A549 (cell line): ENCODE measurements around the gene BLOC1S4. TPM values are rescaled to one million over a fixed set of nuclear protein-coding genes. Genes with fewer than 3 reads are reported as not detected.
A peak's percentile ranks its signal among the peaks of the same experiment; 100 is the strongest.

ENCODE experiments used
- ATAC-seq, 2 experiments: fragments of 200-7000 bp in 1 of 2; fragments of >200 bp in 1 of 2; cut with Nextera tagmentation in 1 of 2; cut with Tn5 transposase in 1 of 2; 3 replicates each; pipeline versions ENCODE4 v1.8.0 to v1.9.1; 2018 to 2020; ENCODE audit warnings: mild to moderate bottlenecking in 1 of 2, moderate library complexity in 1 of 2
- CTCF ChIA-PET: fragments of 300-600 bp; sonication (Branson Sonifier 250); formaldehyde crosslinking; extraction: SDS; loops from one replicate; lab custom pipeline; 2021; ENCODE audit warnings: antibody characterized with exemption, inconsistent platforms; lab: Yijun Ruan, JAX
- POLR2A ChIA-PET: fragments of 350-600 bp; formaldehyde crosslinking; extraction: SDS; loops from one replicate; lab custom pipeline; 2021; ENCODE audit warnings: antibody characterized with exemption, inconsistent platforms; lab: Yijun Ruan, JAX
- DNase-seq, 2 experiments: peaks; one replicate each; pipeline versions ENCODE4 v3.0.0 to v3.0.0-alpha.2; 2011 to 2016; ENCODE audit warnings: low read depth in 1 of 2, low spot score in 1 of 2
- FAIRE-seq: peaks from 2 replicates; lab custom pipeline; 2011; peaks lifted over from hg19 to GRCh38; lab: Jason Lieb, UNC
- H3K27ac ChIP-seq, 2 experiments: fragments of >200 bp; sonication (Bioruptor Twin); formaldehyde crosslinking; 3 replicates each; pipeline ENCODE4 v1.5.1; 2016 to 2017
- H3K4me1 ChIP-seq: fragments of >200 bp; sonication (Bioruptor Twin); formaldehyde crosslinking; 3 replicates; pipeline ENCODE4 v1.6.1; 2016
- H3K4me2 ChIP-seq: fragments of >200 bp; sonication (Bioruptor Twin); formaldehyde crosslinking; 3 replicates; pipeline ENCODE4 v1.6.1; 2016
- H3K4me3 ChIP-seq: fragments of >200 bp; sonication (Bioruptor Twin); formaldehyde crosslinking; 3 replicates; pipeline ENCODE4 v1.5.1; 2016
- H3K9me3 ChIP-seq: fragments of >200 bp; sonication (Bioruptor Twin); formaldehyde crosslinking; 3 replicates; pipeline ENCODE4 v1.6.1; 2016
- EP300 ChIP-seq, 2 experiments: fragments of >200 bp; sonication (Bioruptor Twin); formaldehyde crosslinking; IDR thresholded peaks; 2 replicates in 1 of 2; 3 replicates in 1 of 2; pipeline ENCODE4 v1.6.1; 2016 to 2017
- FOSB ChIP-seq: fragments of 250-450 bp; sonication (Bioruptor Pico); IDR thresholded peaks from 2 replicates; pipeline ENCODE4 v1.5.0; 2020; ENCODE audit warnings: mild to moderate bottlenecking, moderate library complexity
- FOSL2 ChIP-seq, 2 experiments: fragments of 450-650 bp in 1 of 2; fragments of >200 bp in 1 of 2; sonication (Bioruptor Twin) in 1 of 2; formaldehyde crosslinking; IDR thresholded peaks; 2 replicates each; pipeline versions ENCODE4 v1.5.0 to v1.6.1; 2016 to 2020; ENCODE audit warnings: mild to moderate bottlenecking in 1 of 2, moderate library complexity in 1 of 2
- GATA3 ChIP-seq: IDR thresholded peaks from 2 replicates; pipeline ENCODE4 v1.6.1; 2012; ENCODE audit warnings: borderline replicate concordance
- HDAC2 ChIP-seq: fragments of 200-600 bp; sonication (generic); IDR thresholded peaks from 2 replicates; pipeline ENCODE4 v1.6.1; 2016
- HEYL ChIP-seq: fragments of 250-450 bp; sonication (Bioruptor Pico); IDR thresholded peaks from 2 replicates; pipeline ENCODE4 v1.8.0; 2021; ENCODE audit warnings: mild to moderate bottlenecking, moderate library complexity
- JUN ChIP-seq, 2 experiments: fragments of >200 bp; sonication (Bioruptor Twin); formaldehyde crosslinking; IDR thresholded peaks; 2 replicates in 1 of 2; 3 replicates in 1 of 2; pipeline ENCODE4 v1.6.1; 2016 to 2017
- KDM5A ChIP-seq: fragments of 200-600 bp; sonication (generic); IDR thresholded peaks from 2 replicates; pipeline ENCODE4 v1.6.1; 2016; ENCODE audit warnings: antibody characterized with exemption, mild to moderate bottlenecking
- MAFK ChIP-seq: fragments of 450-650 bp; IDR thresholded peaks from 2 replicates; pipeline ENCODE4 v1.6.1; 2014; ENCODE audit not compliant: partially characterized antibody
- MYC ChIP-seq: IDR thresholded peaks from 2 replicates; pipeline ENCODE4 v1.6.1; 2012; ENCODE audit warnings: mild to moderate bottlenecking, inconsistent platforms, low read length, improper control_type of control experiment, borderline replicate concordance
- NFE2L2 ChIP-seq: fragments of 150-350 bp; conservative IDR thresholded peaks from 2 replicates; pipeline ENCODE4 v1.6.1; 2014; ENCODE audit warnings: low read length
- NPAS2 ChIP-seq: fragments of 250-450 bp; sonication (Bioruptor Pico); IDR thresholded peaks from 2 replicates; pipeline ENCODE4 v1.8.0; 2022; ENCODE audit warnings: mild to moderate bottlenecking, moderate library complexity, borderline replicate concordance
- POLR2A ChIP-seq: IDR thresholded peaks from 2 replicates; pipeline ENCODE4 v1.6.1; 2012; ENCODE audit warnings: mild to moderate bottlenecking, low read length
- RAD21 ChIP-seq, 2 experiments: fragments of >200 bp in 1 of 2; sonication (Bioruptor Twin) in 1 of 2; formaldehyde crosslinking in 1 of 2; IDR thresholded peaks in 1 of 2; conservative IDR thresholded peaks in 1 of 2; 2 replicates in 1 of 2; 3 replicates in 1 of 2; pipeline ENCODE4 v1.6.1; 2012 to 2018; ENCODE audit warnings: inconsistent platforms in 1 of 2
- RARB ChIP-seq: fragments of 250-450 bp; sonication (Bioruptor Pico); IDR thresholded peaks from 2 replicates; pipeline ENCODE4 v1.8.0; 2021; ENCODE audit warnings: mild to moderate bottlenecking, moderate library complexity
- RCOR1 ChIP-seq: fragments of 150-350 bp; IDR thresholded peaks from 2 replicates; pipeline ENCODE4 v1.6.1; 2014; ENCODE audit warnings: antibody characterized with exemption, low read length, low read depth
- RFX5 ChIP-seq: fragments of 450-650 bp; IDR thresholded peaks from 2 replicates; pipeline ENCODE4 v1.7.1; 2014; ENCODE audit warnings: antibody characterized with exemption, mild to moderate bottlenecking, moderate library complexity
- SMC3 ChIP-seq: fragments of >200 bp; sonication (Bioruptor Twin); formaldehyde crosslinking; IDR thresholded peaks from 3 replicates; pipeline ENCODE4 v1.6.1; 2018; ENCODE audit warnings: inconsistent platforms
- SREBF2 ChIP-seq: fragments of 450-650 bp; IDR thresholded peaks from 2 replicates; pipeline ENCODE4 v1.6.1; 2014; ENCODE audit warnings: mild to moderate bottlenecking, moderate library complexity
- TP53 ChIP-seq: fragments of 250-450 bp; sonication (Bioruptor Pico); IDR thresholded peaks from 2 replicates; pipeline ENCODE4 v1.5.0; 2021; ENCODE audit warnings: mild to moderate bottlenecking, moderate library complexity
- ZC3H11A ChIP-seq: fragments of 450-650 bp; IDR thresholded peaks from 2 replicates; pipeline ENCODE4 v1.6.1; 2014; ENCODE audit warnings: antibody characterized with exemption, mild to moderate bottlenecking
- ZFP36 ChIP-seq: fragments of 450-650 bp; IDR thresholded peaks from 2 replicates; pipeline ENCODE4 v1.6.1; 2014; ENCODE audit warnings: borderline replicate concordance; ENCODE audit not compliant: partially characterized antibody
- WGBS: methylation state at CpG from one replicate; pipeline ENCODE4 v1.1.6; 2017; ENCODE audit errors: missing lambda C conversion rate; 5-methylcytosine and 5-hydroxymethylcytosine counted together
- polyA plus RNA-seq, 4 experiments: library from polyadenylated mRNA; depleted of rRNA in 3 of 4; stranded (reverse); fragments of >200 nt; fragmentation: RNase III in 1 of 4; extraction: RNeasy Plus Mini Kit Qiagen cat#74134 plus additional on column Dnase treatment in 1 of 4; gene quantifications; 2 replicates in 3 of 4; 3 replicates in 1 of 4; pipeline ENCODE4 v1.2.3, GENCODE V29; 2011 to 2017
- TF ChIP-seq, protein P1 (sequence below): IDR thresholded peaks from 2 replicates; pipeline ENCODE4 v1.6.1; 2012; ENCODE audit warnings: low read depth, borderline replicate concordance
- TF ChIP-seq, protein P2 (sequence below): IDR thresholded peaks from 2 replicates; pipeline ENCODE4 v1.6.1; 2012
- TF ChIP-seq, protein P3 (sequence below): fragments of 150-350 bp; IDR thresholded peaks from 2 replicates; pipeline ENCODE4 v1.6.1; 2014; ENCODE audit warnings: low read depth, mild to moderate bottlenecking, low read length
- TF ChIP-seq, protein P4 (sequence below): fragments of >200 bp; sonication (Bioruptor Twin); formaldehyde crosslinking; IDR thresholded peaks from 3 replicates; pipeline ENCODE4 v1.6.1; 2016
- TF ChIP-seq, protein P5 (sequence below): fragments of >200 bp; sonication (Bioruptor Twin); formaldehyde crosslinking; IDR thresholded peaks from 3 replicates; pipeline ENCODE4 v1.5.1; 2016

Gene BLOC1S4
- polyA plus RNA-seq, 2 of the 4 experiments (the other 2 are of a cell fraction): 13.2 to 13.9 TPM

DNA sequence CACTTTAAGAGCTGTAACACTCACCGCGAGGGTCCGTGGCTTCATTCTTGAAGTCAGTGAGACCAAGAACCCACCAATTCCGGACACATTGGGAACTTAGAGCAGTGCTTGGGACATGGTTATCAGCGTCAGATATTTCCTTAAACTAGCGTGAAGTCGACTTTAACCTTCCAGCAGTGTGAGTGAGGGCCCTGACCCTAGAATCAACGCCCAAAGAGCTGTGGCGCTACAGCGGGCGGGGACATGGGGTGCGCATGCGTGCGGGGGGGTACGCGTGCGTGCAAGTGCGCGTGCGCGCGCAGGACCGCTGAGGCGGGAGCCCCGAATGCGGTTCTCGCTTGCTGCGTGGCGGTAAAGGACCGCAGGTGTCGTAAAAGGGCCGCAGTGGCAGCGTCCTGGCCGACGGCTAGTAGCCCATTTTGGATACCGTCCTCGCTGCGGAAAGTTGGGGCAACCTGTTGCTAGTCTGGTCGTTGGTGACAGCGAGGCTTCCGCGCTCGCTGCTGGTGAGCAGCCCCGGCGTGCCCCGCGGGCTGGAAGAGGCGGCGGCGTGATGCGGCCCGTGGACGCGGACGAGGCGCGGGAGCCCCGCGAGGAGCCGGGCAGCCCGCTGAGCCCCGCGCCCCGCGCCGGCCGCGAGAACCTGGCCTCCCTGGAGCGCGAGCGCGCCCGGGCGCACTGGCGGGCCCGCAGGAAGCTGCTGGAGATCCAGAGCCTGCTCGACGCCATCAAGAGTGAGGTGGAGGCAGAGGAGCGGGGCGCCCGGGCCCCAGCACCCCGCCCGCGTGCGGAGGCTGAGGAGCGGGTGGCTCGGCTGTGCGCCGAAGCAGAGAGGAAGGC is 42.1 kb upstream of the BLOC1S4 start:
- WGBS: 3% methylated on average over 15 of the region's 89 CpGs
- no peak for FAIRE-seq
- CTCF ChIA-PET: interaction anchor here (0.5 to 2.7 kb wide), 11 partner anchors 10 to 634 kb away, joined by 3 to 24 read pairs (median 5); no protein-coding TSS in a partner anchor
- DNase-seq: peak; percentile 89 to 96
- peaks cover 20% of the 10 kb centered on the region for H3K4me1 ChIP-seq
- ATAC-seq: peak; percentile 90 to 91
- H3K9me3 ChIP-seq: no peaks in the 10 kb centered on the region
- H3K27ac ChIP-seq: peak overlapping the region; percentile 88 to 91
- peak overlapping the region; percentile 99 for H3K4me2 ChIP-seq
- TF ChIP-seq GATA3: peak; percentile 51; the same call in 1 of the 2 replicates
- peak; percentile 26 to 69; a peak in 3 of 5 replicates for TF ChIP-seq JUN (IDR thresholded peaks at IDR 0.05)
- peak; percentile 62 for TF ChIP-seq POLR2A
- no peak for TF ChIP-seq RARB (CRISPR knock-in tag)
- TF ChIP-seq, protein P1, sequence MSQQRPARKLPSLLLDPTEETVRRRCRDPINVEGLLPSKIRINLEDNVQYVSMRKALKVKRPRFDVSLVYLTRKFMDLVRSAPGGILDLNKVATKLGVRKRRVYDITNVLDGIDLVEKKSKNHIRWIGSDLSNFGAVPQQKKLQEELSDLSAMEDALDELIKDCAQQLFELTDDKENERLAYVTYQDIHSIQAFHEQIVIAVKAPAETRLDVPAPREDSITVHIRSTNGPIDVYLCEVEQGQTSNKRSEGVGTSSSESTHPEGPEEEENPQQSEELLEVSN: peak; percentile 95
- TF ChIP-seq, protein P2, sequence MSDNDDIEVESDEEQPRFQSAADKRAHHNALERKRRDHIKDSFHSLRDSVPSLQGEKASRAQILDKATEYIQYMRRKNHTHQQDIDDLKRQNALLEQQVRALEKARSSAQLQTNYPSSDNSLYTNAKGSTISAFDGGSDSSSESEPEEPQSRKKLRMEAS: peak; percentile 92
- TF ChIP-seq RCOR1: no peak
- TF ChIP-seq, all 56 proteins: peak for 5
- POLR2A ChIA-PET: interaction anchor here (0.6 to 2.5 kb wide), 15 partner anchors 9 to 99 kb away, joined by 3 to 14 read pairs (median 4); partner anchors contain the start of genes BLOC1S4, MAN2B2, MRFAP1 and MRFAP1L1
- H3K4me3 ChIP-seq: peak overlapping the region; percentile 85

DNA sequence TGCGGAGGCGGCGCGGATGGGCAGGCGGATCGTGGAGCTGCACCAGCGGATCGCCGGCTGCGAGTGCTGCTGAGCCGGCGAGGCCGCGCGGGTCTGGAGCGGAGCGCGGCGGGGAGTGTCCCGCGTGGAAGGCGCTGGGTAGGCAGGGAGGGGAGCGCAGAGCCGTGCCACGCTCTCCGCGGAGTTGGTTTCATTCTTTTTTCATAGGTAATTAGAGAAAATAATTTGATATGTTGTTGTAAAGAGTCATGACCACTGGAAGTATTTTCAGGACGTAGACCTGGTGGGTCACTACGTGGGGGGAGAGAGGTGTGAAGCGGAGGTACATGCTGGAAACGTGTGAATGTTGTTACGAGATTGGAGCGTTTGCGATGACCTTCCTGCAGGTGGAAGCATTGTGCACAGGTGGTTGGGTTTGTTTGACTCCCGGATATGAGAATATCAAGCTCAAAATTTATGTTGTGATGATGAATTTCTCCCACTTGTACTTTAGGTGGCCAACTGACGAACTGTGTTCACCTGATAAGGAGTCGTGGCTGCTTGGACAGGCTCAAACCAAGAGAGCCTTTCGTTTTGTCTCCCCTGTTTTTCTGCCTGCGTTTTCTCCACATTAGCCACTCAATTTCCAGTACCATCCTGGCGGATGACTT is 41.3 kb upstream of the BLOC1S4 start:
- peak overlapping the region; percentile 85 for H3K4me3 ChIP-seq
- no peak for TF ChIP-seq FOSB
- TF ChIP-seq NFE2L2: no peak
- TF ChIP-seq RAD21 (conservative IDR thresholded peaks at IDR 0.05 in 1 of 2, IDR thresholded peaks at IDR 0.05 in 1 of 2): peak; percentile 29 to 33; a peak in 2 of 5 replicates
- no peak for TF ChIP-seq FOSL2 (IDR thresholded peaks at IDR 0.05)
- no peak for TF ChIP-seq FOSL2 (CRISPR knock-in tag; IDR thresholded peaks at IDR 0.05)
- TF ChIP-seq GATA3: no peak
- TF ChIP-seq, protein P1: peak; percentile 64; the same call in 1 of the 2 replicates
- TF ChIP-seq, protein P3, sequence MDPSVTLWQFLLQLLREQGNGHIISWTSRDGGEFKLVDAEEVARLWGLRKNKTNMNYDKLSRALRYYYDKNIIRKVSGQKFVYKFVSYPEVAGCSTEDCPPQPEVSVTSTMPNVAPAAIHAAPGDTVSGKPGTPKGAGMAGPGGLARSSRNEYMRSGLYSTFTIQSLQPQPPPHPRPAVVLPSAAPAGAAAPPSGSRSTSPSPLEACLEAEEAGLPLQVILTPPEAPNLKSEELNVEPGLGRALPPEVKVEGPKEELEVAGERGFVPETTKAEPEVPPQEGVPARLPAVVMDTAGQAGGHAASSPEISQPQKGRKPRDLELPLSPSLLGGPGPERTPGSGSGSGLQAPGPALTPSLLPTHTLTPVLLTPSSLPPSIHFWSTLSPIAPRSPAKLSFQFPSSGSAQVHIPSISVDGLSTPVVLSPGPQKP: no peak
- no peak for TF ChIP-seq ZC3H11A
- no peak for TF ChIP-seq RCOR1
- TF ChIP-seq NPAS2 (CRISPR knock-in tag): no peak
- no peak for TF ChIP-seq JUN (IDR thresholded peaks at IDR 0.05)
- TF ChIP-seq ZFP36: no peak
- TF ChIP-seq HEYL (CRISPR knock-in tag): no peak
- TF ChIP-seq MAFK: no peak
- TF ChIP-seq SREBF2: no peak
- TF ChIP-seq, protein P2: peak; percentile 83
- TF ChIP-seq RFX5: no peak
- TF ChIP-seq EP300 (IDR thresholded peaks at IDR 0.05): no peak
- TF ChIP-seq KDM5A: peak; percentile 52; the same call in 1 of the 2 replicates
- TF ChIP-seq, protein P4, sequence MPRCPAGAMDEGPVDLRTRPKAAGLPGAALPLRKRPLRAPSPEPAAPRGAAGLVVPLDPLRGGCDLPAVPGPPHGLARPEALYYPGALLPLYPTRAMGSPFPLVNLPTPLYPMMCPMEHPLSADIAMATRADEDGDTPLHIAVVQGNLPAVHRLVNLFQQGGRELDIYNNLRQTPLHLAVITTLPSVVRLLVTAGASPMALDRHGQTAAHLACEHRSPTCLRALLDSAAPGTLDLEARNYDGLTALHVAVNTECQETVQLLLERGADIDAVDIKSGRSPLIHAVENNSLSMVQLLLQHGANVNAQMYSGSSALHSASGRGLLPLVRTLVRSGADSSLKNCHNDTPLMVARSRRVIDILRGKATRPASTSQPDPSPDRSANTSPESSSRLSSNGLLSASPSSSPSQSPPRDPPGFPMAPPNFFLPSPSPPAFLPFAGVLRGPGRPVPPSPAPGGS: no peak
- no peak for TF ChIP-seq HDAC2
- TF ChIP-seq, protein P5, sequence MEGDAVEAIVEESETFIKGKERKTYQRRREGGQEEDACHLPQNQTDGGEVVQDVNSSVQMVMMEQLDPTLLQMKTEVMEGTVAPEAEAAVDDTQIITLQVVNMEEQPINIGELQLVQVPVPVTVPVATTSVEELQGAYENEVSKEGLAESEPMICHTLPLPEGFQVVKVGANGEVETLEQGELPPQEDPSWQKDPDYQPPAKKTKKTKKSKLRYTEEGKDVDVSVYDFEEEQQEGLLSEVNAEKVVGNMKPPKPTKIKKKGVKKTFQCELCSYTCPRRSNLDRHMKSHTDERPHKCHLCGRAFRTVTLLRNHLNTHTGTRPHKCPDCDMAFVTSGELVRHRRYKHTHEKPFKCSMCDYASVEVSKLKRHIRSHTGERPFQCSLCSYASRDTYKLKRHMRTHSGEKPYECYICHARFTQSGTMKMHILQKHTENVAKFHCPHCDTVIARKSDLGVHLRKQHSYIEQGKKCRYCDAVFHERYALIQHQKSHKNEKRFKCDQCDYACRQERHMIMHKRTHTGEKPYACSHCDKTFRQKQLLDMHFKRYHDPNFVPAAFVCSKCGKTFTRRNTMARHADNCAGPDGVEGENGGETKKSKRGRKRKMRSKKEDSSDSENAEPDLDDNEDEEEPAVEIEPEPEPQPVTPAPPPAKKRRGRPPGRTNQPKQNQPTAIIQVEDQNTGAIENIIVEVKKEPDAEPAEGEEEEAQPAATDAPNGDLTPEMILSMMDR: peak; percentile 27; the same call in 2 of the 3 replicates
- TF ChIP-seq SMC3: 0 out of 3 replicates have a peak, but pooled peaks have one; percentile 19
- TF ChIP-seq TP53 (CRISPR knock-in tag): no peak
- no peak for TF ChIP-seq MYC

More for the DNA sequence above, 41.3 kb upstream of the BLOC1S4 start:
- Histone ChIP-seq H3K4me2 (peak overlapping the region; percentile 99), H3K27ac (peak overlapping the region; percentile 88 to 91), H3K4me1 (peaks cover 20% of the 10 kb centered on the region), H3K9me3 (no peaks in the 10 kb centered on the region)
- 11% methylated on average over 22 of the region's 40 CpGs for WGBS
- ATAC-seq (peak; percentile 11 to 19; a peak in 2 of 6 replicates), DNase-seq (peak in 1 of 2 experiments; percentile 66), FAIRE-seq (no peak)
- ChIA-PET CTCF (interaction anchor here (1.1 to 2.7 kb wide), 6 partner anchors 10 to 343 kb away, joined by 4 to 24 read pairs (median 8); no protein-coding TSS in a partner anchor), POLR2A (interaction anchor here (1.0 to 2.5 kb wide), 6 partner anchors 10 to 46 kb away, joined by 3 to 9 read pairs (median 4); partner anchors contain the start of genes BLOC1S4 and MRFAP1)
